GM08714 (cell line): Measurements from ENCODE around the gene NOL4L.

Experiments
- H3K4me3 ChIP-seq: fragments of 200-500 bp; sonication (Bioruptor generic); 2 replicates; pipeline ENCODE4 v1.5.1; 2014; ENCODE audit warnings: mild to moderate bottlenecking, low read length, inconsistent platforms
- ZNF274 ChIP-seq: IDR thresholded peaks from 2 replicates; pipeline ENCODE4 v1.6.1; 2012; ENCODE audit warnings: mild to moderate bottlenecking, low read depth, low read length

NOL4L gene

GRCh38 chr20:32559753-32560380 is 25.3 kb downstream of the NOL4L start:
- no peak for TF ChIP-seq ZNF274
- H3K4me3 ChIP-seq, result no peak overlapping the region

DNA sequence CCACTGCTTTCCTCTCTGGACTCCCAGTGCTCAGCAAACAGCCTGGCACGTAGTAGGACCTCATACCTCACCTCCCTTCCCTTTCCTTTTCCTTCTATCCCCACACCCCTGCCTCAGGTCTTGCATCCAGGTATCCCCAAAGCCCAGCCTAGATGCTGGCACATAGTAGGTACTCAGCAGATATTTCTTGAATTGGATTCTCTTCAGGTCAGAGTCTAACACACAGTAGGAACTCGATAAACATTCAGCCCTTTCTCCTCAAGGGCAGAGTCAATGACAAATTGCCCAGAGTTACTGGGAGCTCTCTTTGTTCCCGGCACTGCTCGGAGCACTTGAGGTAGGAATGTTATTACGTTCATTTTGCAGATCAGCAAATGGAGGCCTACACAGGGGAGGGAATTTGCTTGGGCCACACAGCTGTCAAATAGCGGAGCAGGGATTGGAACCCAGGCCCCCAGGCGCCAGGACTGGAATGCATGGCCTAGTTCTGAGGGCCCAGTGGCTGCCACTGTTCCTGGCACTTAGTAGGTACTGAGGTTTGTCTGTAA is 25.9 kb downstream of the NOL4L start:
- no peak for TF ChIP-seq ZNF274
- no peak overlapping the region for H3K4me3 ChIP-seq

DNA sequence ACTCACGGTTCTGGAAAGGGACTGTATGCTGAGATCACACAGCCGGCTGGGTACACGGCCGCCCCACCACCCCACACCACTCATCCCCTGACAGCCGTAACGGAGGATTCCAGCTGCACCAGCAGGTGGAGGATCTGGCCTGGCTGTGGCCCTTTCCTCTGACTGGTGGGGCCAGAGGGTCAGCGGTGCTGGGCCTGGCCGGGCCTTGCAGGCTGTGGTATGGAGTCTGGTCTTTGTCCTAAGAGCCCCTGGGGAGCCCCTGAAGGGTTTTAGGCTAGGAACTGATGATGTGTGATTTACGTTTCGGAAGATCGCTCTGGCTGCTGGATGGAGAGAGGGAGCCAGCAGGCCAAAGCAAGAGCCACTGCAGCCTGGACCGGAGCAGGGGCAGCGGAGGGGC is 26.6 kb downstream of the NOL4L start:
- no peak for TF ChIP-seq ZNF274
- no peak overlapping the region for H3K4me3 ChIP-seq

DNA sequence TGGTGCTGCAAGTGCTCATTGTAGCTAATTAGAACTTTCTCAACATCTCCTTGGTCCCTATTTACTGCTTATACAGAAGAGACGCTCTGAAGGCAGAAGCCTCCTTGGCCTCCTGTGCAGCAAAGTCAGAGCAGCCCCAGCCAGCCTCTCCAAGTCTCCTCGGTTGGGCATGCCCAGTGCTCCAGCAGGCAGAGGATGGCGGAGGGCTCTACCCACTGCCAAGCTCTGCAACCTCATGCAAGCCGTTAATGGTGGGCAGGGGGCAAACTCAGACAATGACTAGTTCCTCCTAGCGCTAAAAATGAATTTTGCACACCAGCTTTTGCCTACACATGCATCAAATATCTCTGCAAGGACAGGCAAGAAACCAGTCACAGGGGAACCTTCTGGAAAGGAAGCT is 27.8 kb downstream of the NOL4L start:
- TF ChIP-seq ZNF274, result no peak
- no peak overlapping the region for H3K4me3 ChIP-seq

- no peak for TF ChIP-seq ZNF274
- no peak overlapping the region for H3K4me3 ChIP-seq
These were observed 28.6 kb downstream of the NOL4L start for GRCh38 chr20:32556312-32557184.

DNA sequence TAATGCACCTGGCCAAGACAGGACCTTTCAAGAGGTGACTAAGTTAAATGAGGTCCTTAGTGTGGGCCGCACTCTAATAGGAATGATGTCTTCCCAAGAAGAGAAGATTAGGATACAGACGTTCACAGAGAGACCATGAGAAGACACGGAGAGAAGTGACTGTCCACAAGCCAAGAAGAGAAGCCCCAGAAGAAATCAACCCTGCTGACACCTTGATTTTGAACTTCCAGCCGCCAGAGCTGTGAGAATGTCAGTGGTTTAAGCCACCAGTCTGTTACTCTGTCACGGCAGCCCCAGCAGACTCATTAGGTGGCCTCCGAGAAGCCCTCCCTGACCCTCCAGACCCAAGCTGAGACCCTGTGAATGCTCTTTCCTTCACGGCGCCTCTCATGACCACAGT is 29.5 kb downstream of the NOL4L start:
- H3K4me3 ChIP-seq, result no peak overlapping the region
- TF ChIP-seq ZNF274, result no peak

DNA sequence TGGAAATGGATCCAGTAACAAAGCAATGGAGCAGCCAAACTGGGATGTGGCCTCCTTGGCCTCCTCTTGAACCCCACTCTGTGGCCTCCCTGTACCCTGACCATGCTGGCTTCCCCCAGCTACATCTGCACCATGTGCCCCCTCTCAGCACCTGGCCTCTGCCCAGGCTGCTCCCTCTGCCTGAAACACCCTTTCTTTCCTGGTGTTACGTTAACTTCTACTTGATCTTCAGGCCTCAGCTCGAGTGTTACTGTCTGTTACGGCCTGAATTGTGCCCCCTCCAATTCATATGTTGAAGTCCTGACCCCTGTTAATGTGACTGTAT is 30.2 kb downstream of the NOL4L start:
- no peak for TF ChIP-seq ZNF274
- H3K4me3 ChIP-seq, result no peak overlapping the region

GRCh38 chr20:32553618-32554017 is 31.5 kb downstream of the NOL4L start:
- no peak for TF ChIP-seq ZNF274
- H3K4me3 ChIP-seq, result no peak overlapping the region

DNA sequence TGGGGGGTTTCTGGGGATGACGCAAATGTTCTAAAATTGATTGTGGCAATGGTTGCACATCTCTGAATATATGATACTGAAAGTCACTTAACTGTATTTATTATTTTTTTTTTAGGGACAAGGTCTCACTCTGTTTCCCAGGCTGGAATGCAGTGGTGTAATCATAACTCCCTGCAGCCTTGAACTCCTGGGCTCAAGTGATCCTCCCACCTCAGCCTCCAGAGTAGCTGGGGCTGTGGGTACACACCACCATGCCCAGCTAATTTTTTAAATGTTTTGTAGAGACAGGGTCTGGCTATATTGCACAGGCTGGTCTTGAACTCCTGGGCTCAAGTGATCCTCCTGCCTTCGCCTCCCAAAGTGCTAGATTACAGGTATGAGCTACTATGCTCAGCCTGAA is 33.4 kb downstream of the NOL4L start:
- no peak overlapping the region for H3K4me3 ChIP-seq
- TF ChIP-seq ZNF274, result no peak

DNA sequence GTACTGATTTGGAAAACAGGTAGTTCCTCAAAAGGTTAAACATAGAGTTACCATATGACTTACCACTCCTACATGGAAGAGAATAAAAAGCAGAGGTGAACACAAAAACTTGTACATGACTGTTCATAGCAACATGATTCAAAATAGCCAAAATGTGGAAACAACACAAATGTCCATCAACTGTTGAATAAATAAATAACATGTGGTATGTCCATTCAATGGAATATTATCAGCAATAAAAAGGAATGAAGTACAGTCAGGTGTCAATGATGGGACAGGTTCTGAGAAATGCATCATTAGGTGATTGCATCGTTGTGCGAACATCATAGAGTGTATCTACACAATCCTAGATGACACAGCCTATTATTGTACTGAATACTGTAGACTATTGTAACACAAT is 35.3 kb downstream of the NOL4L start:
- no peak for TF ChIP-seq ZNF274
- H3K4me3 ChIP-seq, result no peak overlapping the region

GRCh38 chr20:32547753-32548034 is 37.4 kb downstream of the NOL4L start:
- no peak for TF ChIP-seq ZNF274

DNA sequence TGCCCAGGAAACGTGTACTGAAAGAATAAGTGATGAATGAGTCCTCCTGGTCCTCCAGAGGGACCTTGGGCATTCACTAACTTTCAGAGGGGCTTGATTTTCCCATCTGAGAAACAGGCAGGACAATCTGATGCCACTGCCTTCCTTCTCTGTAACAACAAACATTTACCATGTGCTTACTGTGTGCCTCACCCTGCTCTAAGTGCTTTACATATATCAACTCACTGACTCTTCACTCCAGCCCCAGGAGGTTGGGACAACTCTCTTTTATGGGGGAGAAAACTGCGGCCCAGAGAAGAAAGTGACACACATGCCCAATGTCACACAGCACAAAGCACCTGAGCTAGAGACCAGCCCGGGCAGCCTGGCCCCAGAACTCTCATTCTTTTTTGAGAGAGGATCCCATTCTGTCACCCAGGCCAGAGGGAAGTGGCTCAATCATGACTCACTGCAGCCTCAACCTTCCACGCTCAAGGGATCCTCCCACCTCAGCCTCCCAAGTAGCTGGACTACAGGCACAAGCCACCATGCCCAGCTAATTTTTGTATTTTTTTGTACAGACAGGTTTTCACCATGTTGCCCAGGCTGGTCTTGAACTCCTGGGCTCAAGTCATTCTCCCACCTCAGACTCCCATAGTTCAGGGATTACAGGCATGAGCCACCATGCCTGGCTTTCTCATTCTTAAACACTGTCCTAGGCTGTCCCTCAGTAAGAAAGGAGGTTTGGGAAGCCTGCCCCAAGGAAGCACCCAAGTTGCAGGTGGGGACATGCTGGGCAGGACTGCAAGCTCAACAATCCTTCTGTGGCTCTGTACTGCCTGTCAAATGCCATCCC is 38.0 kb downstream of the NOL4L start:
- no peak overlapping the region for H3K4me3 ChIP-seq
- TF ChIP-seq ZNF274, result no peak

More at GRCh38 chr20:32547753-32548034, 37.4 kb downstream of the NOL4L start:
- H3K4me3 ChIP-seq, result no peak overlapping the region

DNA sequence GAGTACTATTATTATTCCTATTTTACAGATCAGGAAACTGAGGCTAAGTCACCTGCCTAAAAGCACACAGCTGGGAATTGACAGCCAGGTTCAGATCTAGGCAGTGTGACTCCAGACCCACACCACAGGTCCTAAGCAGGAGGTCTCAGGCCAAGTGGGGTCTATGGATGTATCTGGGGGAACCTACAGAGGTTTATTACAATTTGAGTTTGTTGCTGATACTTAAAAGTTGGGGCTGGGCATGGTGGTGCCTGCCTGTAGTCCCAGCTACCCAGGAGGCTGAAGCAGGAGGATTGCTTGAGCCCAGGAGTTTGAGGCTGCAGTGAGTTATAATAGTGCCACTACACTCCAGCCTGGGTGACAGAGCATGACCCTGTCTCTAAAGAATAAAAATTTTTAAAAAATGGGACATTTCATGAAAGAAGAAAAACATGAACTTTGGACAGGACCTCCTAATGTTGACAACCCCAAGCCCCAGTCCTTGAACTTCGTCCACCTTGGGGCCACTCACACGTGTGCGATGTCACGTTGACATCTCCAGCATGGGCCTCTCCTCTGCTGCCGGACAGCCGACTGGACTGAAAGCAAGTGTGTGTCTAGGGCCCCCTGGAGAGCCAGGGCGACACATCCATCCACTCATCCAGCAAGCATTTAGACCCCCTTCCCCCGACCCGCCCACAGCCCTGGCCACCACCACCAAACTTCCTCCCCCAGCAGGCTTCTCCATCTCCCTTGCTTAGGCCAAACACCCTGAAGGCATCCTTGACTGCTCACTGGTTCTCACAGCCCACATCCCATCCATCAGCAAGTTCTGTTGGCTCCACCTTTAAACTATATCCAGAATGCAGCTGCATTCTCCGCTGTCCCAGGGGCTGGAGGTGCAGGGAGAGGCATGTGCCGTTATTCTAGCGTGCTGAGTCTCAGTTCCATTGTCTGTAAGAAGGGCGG is 40.0 kb downstream of the NOL4L start:
- no peak for TF ChIP-seq ZNF274

More for the DNA sequence above, 40.0 kb downstream of the NOL4L start:
- no peak overlapping the region for H3K4me3 ChIP-seq
